ENCODE data around the gene HECTD1. TPM values are rescaled to one million over a fixed set of nuclear protein-coding genes. Genes with fewer than 3 reads are reported as not detected.

HECTD1 gene
- polyA plus RNA-seq, 1 experiment = 70.5 TPM

DNA sequence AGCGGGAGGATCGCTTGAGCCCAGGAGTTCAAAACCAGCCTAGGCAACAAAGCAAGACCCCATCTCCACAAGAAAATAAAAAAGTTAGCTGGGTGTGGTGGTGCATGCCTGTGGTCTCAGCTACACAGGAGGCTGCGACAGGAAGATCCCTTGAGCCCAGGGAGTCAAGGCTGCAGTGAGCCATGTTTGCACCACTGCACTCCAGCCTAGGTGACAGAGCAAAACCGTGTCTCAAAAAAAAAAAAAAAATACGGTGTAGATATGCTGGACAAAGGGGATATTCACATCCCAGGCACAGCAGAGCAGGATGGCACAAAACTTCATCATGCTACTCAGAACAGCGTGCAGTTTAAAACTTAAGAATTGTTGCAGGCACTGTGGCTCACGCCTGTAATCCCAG is 156.6 kb downstream of the HECTD1 start:
- no peak for DNase-seq (ENCODE audit: low read depth)
- TF ChIP-seq, protein P1, sequence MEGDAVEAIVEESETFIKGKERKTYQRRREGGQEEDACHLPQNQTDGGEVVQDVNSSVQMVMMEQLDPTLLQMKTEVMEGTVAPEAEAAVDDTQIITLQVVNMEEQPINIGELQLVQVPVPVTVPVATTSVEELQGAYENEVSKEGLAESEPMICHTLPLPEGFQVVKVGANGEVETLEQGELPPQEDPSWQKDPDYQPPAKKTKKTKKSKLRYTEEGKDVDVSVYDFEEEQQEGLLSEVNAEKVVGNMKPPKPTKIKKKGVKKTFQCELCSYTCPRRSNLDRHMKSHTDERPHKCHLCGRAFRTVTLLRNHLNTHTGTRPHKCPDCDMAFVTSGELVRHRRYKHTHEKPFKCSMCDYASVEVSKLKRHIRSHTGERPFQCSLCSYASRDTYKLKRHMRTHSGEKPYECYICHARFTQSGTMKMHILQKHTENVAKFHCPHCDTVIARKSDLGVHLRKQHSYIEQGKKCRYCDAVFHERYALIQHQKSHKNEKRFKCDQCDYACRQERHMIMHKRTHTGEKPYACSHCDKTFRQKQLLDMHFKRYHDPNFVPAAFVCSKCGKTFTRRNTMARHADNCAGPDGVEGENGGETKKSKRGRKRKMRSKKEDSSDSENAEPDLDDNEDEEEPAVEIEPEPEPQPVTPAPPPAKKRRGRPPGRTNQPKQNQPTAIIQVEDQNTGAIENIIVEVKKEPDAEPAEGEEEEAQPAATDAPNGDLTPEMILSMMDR (IDR thresholded peaks at IDR 0.05; ENCODE audit: insufficient read depth, low read depth, low read length) = no peak
- POLR2A ChIA-PET = no interaction called here
- CTCF ChIA-PET = no interaction called here
- Histone ChIP-seq H3K36me3 (ENCODE audit: control insufficient read depth, insufficient read depth, low read length) (no peaks in the 10 kb centered on the region), H3K4me3 (ENCODE audit: low read depth, low read length) (no peak overlapping the region), H3K27me3 (ENCODE audit: control insufficient read depth, insufficient read depth, low read length) (no peaks in the 10 kb centered on the region)

Small RNA genes within 50 kb of the gene (small RNA-seq; reads per million reads assigned to genes)
- gene RF00019 (ENCODE audit: insufficient read length, low read depth, low replicate concordance) = not detected
- not detected for gene RNU6-541P (ENCODE audit: insufficient read length, low read depth, low replicate concordance)

Other genes with a start within 250 kb of the HECTD1 start
- 2.5 and 3.5 TPM in 2 replicates for gene AP4S1, start 182.1 kb downstream of the HECTD1 start, polyA plus RNA-seq (2011; rRNA removed)
- 14.8 and 26.2 TPM in 2 replicates for gene STRN3, start 181.4 kb downstream of the HECTD1 start, polyA plus RNA-seq (2011; rRNA removed)
- 34.3 and 61.3 TPM in 2 replicates for gene HEATR5A, start 212.8 kb upstream of the HECTD1 start, polyA plus RNA-seq (2011; rRNA removed)
- 16.4 and 20.3 TPM in 2 replicates for gene DTD2, start 249.7 kb upstream of the HECTD1 start, polyA plus RNA-seq (2011; rRNA removed)

Measured in BJ (cell line).